ENCODE results near the gene RPIA. TPM values are rescaled to one million over a fixed set of nuclear protein-coding genes. Genes with fewer than 3 reads are reported as not detected.

The RPIA gene
- total and polyA plus RNA-seq, 7 donors: 14.1 to 45.6 (median 21.2) TPM

DNA sequence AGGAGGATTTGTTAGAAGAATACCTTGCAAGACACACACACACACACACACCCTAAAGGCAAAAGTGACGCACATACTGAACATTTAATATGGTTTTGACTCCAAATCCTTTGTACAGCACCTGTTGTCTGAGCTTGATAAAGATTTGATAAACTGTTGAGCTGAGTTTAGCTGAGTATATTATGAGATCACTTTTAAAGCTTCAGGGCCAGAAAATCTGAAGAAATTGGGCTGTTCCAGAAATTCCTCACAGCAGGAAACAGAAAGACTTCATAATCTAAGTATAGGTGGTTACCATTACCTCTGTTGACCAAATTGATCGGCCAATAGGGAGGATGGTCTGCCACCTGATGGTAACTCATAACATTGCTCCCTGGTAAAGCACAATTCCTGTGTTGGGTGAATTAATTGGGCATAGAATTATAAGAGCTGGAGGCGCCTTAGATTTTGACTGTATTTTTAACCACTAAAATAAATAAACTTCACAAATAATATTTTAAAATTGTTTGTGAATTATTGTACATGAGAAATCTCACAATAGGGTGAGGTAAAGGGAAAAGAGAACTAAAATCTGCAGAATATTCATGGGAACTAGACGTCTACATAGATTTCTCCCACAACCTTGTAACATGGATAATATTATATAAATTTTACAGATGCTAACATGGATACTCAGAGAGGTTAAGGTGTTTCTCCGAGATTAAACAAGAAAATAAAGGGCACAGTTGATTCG lies 21.8 kb upstream of the RPIA start:
- TF ChIP-seq, protein P1, sequence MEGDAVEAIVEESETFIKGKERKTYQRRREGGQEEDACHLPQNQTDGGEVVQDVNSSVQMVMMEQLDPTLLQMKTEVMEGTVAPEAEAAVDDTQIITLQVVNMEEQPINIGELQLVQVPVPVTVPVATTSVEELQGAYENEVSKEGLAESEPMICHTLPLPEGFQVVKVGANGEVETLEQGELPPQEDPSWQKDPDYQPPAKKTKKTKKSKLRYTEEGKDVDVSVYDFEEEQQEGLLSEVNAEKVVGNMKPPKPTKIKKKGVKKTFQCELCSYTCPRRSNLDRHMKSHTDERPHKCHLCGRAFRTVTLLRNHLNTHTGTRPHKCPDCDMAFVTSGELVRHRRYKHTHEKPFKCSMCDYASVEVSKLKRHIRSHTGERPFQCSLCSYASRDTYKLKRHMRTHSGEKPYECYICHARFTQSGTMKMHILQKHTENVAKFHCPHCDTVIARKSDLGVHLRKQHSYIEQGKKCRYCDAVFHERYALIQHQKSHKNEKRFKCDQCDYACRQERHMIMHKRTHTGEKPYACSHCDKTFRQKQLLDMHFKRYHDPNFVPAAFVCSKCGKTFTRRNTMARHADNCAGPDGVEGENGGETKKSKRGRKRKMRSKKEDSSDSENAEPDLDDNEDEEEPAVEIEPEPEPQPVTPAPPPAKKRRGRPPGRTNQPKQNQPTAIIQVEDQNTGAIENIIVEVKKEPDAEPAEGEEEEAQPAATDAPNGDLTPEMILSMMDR (IDR thresholded peaks at IDR 0.05): peak; percentile 67
- intact Hi-C loops (cut with DNase I): loop anchor here in 1 of 2 donors (2.0 to 5.0 kb wide), 2 partner anchors 42 to 79 kb away; partner anchors contain the start of gene EIF2AK3
- DNase-seq: no peak

DNA sequence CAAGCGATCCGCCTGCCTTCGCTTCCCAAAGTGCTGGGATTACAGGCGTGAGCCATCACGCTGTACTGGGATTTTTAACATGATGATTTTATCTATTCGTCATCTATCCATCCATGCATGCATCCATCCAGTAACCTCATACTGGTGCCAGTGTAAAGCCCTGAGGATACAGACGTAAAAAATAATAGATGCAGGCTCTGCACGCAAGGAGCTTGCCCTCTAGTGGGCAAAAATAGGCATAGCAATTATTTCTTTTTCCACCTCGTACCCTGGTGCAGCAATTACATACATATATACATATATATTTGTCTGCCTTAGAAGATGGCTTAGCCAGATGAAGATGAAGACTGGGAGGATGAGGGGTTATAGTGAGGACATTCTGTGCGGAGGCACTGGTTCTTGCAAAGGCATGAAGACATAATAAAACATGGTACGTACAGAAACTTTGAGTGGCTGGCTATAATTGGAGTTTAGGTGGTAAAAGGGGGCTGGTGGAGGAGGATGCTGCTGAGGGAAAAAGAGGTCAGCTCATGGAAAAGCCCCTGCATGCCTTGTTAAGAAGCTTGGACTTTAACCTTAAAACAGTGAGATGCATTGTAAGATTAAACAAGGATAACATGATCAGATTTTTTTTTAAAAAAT lies 19.6 kb upstream of the RPIA start:
- 42 to 44% (median 43%) methylated on average over 11 of the region's 11 CpGs for WGBS, 3 donors
- Histone ChIP-seq H3K4me3 (no peak overlapping the region), H3K4me1 (peaks cover 9% of the 10 kb centered on the region), H3K27ac (no peak overlapping the region), H3K9me3 (no peaks in the 10 kb centered on the region), H3K27me3 (ENCODE audit: insufficient read depth in 3 of 3, low read length in 2 of 3) (no peaks in the 10 kb centered on the region), H3K36me3 (ENCODE audit: insufficient read depth in 1 of 2, low read depth in 1 of 2) (no peaks in the 10 kb centered on the region)
- DNase-seq: no peak
- TF ChIP-seq, protein P1 (IDR thresholded peaks at IDR 0.05): peak; percentile 92
- intact Hi-C loops (cut with DNase I): loop anchor here (1.0 to 2.0 kb wide), 2 partner anchors 81 kb away; no protein-coding TSS in a partner anchor
- peak; percentile 65 to 79 (median 72) for ATAC-seq

More for the DNA sequence above, 21.8 kb upstream of the RPIA start:
- WGBS, 3 donors: 63 to 66% (median 65%) methylated on average over 6 of the region's 6 CpGs
- Histone ChIP-seq H3K27me3 (ENCODE audit: insufficient read depth in 3 of 3, low read length in 2 of 3) (no peaks in the 10 kb centered on the region), H3K4me1 (peaks cover 9% of the 10 kb centered on the region), H3K9me3 (no peaks in the 10 kb centered on the region), H3K4me3 (no peak overlapping the region), H3K27ac (peak overlapping the region; percentile 56), H3K36me3 (ENCODE audit: insufficient read depth in 1 of 2, low read depth in 1 of 2) (no peaks in the 10 kb centered on the region)
- ATAC-seq: peak; percentile 85 to 94 (median 90)

DNA sequence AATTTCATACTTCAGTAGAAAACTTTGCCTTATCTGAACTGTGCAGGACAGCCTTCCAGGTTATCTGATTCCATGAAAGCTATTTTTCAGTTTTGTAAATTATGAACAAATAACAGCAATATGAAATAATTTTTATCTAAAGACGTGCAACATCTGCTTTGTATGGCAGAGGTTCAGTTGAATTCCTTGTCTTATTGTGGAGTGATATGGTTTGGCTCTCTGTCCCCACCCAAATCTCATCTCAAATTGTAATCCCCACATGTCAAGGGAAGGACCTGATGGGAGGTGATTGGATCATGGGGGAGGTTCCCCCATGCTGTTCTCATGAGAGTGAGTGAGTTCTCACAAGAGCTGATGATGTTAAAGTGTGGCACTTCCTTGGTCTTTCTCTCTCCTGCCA lies 18.1 kb upstream of the RPIA start:
- no peaks in the 10 kb centered on the region for H3K27me3 ChIP-seq (ENCODE audit: insufficient read depth in 3 of 3, low read length in 2 of 3)
- ATAC-seq (no peak), DNase-seq (no peak)
- H3K36me3 ChIP-seq (ENCODE audit: insufficient read depth in 1 of 2, low read depth in 1 of 2): no peaks in the 10 kb centered on the region
- TF ChIP-seq, protein P1 (IDR thresholded peaks at IDR 0.05): no peak
- no peak overlapping the region for H3K27ac ChIP-seq
- intact Hi-C loops (cut with DNase I): no loop called here
- no peak overlapping the region for H3K4me3 ChIP-seq
- H3K9me3 ChIP-seq: no peaks in the 10 kb centered on the region
- H3K4me1 ChIP-seq: peaks cover 9% of the 10 kb centered on the region
- WGBS, 3 donors: 69 to 79% (median 74%) methylated on average over 1 of the region's 1 CpG

DNA sequence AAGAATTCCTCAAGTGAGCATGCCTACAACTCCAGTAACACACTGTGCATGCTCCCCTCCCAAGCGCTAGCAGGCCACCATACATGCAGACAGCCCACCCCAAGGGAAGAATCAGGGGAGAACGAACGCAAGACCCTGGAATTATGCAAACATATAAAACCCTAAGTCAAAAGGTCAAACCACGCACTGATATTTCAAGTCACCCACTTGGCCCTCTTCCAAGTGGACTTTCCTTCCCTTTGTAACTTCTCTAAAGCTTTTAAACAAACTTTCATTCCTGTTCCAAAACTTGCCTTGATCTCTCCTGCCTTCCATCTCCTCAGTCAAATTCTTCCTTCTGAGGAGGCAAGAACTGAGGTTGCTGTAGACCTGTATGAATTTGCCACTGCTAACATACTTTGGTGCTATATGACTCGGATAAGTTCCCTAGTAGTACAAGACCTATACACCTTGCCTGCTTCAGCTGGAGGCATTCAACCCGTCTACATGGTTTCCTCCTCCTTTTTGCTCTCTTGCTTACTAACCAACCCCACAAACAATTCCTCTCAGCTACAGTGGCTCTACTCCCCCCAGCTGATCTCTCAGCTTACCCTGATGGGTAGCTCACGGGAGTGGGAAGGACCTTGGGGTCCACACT lies 11.1 kb upstream of the RPIA start:
- Histone ChIP-seq H3K27ac (no peak overlapping the region), H3K4me3 (no peak overlapping the region), H3K4me1 (no peaks in the 10 kb centered on the region), H3K27me3 (ENCODE audit: insufficient read depth in 3 of 3, low read length in 2 of 3) (no peaks in the 10 kb centered on the region), H3K9me3 (no peaks in the 10 kb centered on the region), H3K36me3 (ENCODE audit: insufficient read depth in 1 of 2, low read depth in 1 of 2) (no peaks in the 10 kb centered on the region)
- intact Hi-C loops (cut with DNase I): no loop called here
- ATAC-seq (no peak), DNase-seq (no peak)
- 86 to 90% (median 87%) methylated on average over 7 of the region's 7 CpGs for WGBS, 3 donors
- TF ChIP-seq, protein P1 (IDR thresholded peaks at IDR 0.05): no peak
